ENCODE results near the gene GNA15.
"Not testable (repeated sequence)": the region's sequence is repeated elsewhere in the genome, so short reads cannot be mapped to it uniquely, and the experiment has no call there.

GNA15 gene

GRCh38 chr19:3135961-3136683, at the start of gene GNA15:
Gene GNA15, plus strand, starts transcription at chr19:3136033. Its CDS starts 418 bp downstream, at chr19:3136451.
- peak; percentile 37 for FAIRE-seq

GRCh38 chr19:3087769-3088168, 48.1 kb upstream of the GNA15 start:
- no peak for FAIRE-seq
- DNase-seq (ENCODE audit: insufficient read length, low spot score), result no peak

More at GRCh38 chr19:3135961-3136683, at the start of gene GNA15:
- no peak for DNase-seq (ENCODE audit: insufficient read length, low spot score)

GRCh38 chr19:3089299-3089855, 46.5 kb upstream of the GNA15 start:
- not testable (repeated sequence) for FAIRE-seq; DNase-seq (ENCODE audit: insufficient read length, low spot score)

- DNase-seq (ENCODE audit: insufficient read length, low spot score) (peak; percentile 56), FAIRE-seq (no peak)
Measured at GRCh38 chr19:3094601-3095440, 41.0 kb upstream of the GNA15 start.

GRCh38 chr19:3095441-3096191, 40.2 kb upstream of the GNA15 start:
- FAIRE-seq (no peak), DNase-seq (ENCODE audit: insufficient read length, low spot score) (no peak)

GRCh38 chr19:3096267-3096901, 39.4 kb upstream of the GNA15 start:
- no peak for DNase-seq (ENCODE audit: insufficient read length, low spot score)
- no peak for FAIRE-seq

GRCh38 chr19:3096902-3097326, 38.9 kb upstream of the GNA15 start:
- FAIRE-seq (no peak), DNase-seq (ENCODE audit: insufficient read length, low spot score) (no peak)

GRCh38 chr19:3097442-3097871, 38.4 kb upstream of the GNA15 start:
- no peak for DNase-seq (ENCODE audit: insufficient read length, low spot score)

GRCh38 chr19:3098141-3098514, 37.7 kb upstream of the GNA15 start:
- no peak for DNase-seq (ENCODE audit: insufficient read length, low spot score)
- FAIRE-seq, result no peak

More at GRCh38 chr19:3097442-3097871, 38.4 kb upstream of the GNA15 start:
- FAIRE-seq, result no peak

- peak; percentile 56 for FAIRE-seq
- no peak for DNase-seq (ENCODE audit: insufficient read length, low spot score)
Measured at GRCh38 chr19:3098515-3099346, 37.1 kb upstream of the GNA15 start.

- DNase-seq (ENCODE audit: insufficient read length, low spot score), result no peak
- no peak for FAIRE-seq
Measured at GRCh38 chr19:3099347-3100145, 36.3 kb upstream of the GNA15 start.

GRCh38 chr19:3100331-3100730, 35.5 kb upstream of the GNA15 start:
- no peak for DNase-seq (ENCODE audit: insufficient read length, low spot score)
- no peak for FAIRE-seq

GRCh38 chr19:3100747-3101730, 34.8 kb upstream of the GNA15 start:
- no peak for FAIRE-seq
- DNase-seq (ENCODE audit: insufficient read length, low spot score), result no peak

- no peak for DNase-seq (ENCODE audit: insufficient read length, low spot score)
- no peak for FAIRE-seq
Measured at GRCh38 chr19:3102239-3103140, 33.3 kb upstream of the GNA15 start.

- FAIRE-seq (no peak), DNase-seq (ENCODE audit: insufficient read length, low spot score) (no peak)
Measured at GRCh38 chr19:3104708-3104983, 31.2 kb upstream of the GNA15 start.

- DNase-seq (ENCODE audit: insufficient read length, low spot score) (no peak), FAIRE-seq (no peak)
Measured at GRCh38 chr19:3105641-3106508, 30.0 kb upstream of the GNA15 start.

All from GM19239 (cell line).